HG03354 (cell line): ENCODE measurements around the gene RAD23B.
"Not testable (repeated sequence)": the region's sequence is repeated elsewhere in the genome, so short reads cannot be mapped to it uniquely, and the experiment has no call there.

ENCODE experiments used
- ATAC-seq: cut with Tn5 transposase; IDR thresholded peaks from one replicate; pipeline ENCODE4 v1.9.1; 2021; ENCODE audit warnings: mild to moderate bottlenecking; ENCODE audit not compliant: unreplicated experiment, poor library complexity, severe bottlenecking

RAD23B gene

DNA sequence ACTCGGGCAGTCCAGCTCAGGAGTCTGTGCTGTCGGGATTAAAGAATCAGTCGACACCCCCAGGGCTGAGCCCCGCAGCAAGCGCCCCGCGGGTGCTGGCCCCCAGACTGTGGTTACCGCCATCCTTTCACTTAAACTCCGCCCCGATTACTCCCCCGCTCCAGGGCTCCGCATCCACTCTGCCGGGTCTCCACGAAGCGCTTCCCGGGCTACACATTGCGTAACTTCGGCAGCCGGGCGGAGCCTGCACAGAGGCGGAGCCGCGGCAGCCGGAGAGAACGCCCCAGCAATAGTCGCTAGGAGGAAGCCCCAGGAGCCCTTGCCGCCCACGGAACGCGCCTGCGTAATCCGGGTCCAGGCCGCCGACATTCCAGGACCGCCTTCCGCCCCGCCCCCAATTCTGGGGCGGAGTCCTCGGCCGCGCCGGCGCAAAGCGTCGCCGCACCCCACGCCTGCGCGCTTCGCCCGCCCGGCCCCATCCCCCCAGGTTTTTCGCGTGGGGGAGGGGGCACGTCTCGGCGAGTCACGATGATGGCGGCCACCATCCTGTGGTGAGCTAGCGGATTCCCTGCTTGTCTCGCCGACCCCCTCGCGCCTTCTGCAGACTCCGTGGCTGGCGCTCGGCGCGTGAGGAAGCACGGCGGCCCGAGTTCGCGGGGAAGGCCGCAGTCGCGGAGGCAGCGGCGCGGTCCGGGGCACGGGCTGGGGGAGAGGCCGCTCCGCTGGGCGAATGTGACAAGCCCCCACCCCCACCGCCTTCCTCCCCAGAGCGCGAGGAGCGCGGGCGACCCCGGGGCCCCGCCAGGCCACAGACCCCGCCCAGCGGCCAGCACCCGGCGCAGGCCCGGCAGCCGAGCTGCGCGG, at the start of gene RAD23B:
Gene RAD23B (plus strand): TSS at position 521 of the 864 bp plus-strand sequence. CDS start 351 bp downstream, outside the sequence.
- ATAC-seq, result peak; percentile 86

DNA sequence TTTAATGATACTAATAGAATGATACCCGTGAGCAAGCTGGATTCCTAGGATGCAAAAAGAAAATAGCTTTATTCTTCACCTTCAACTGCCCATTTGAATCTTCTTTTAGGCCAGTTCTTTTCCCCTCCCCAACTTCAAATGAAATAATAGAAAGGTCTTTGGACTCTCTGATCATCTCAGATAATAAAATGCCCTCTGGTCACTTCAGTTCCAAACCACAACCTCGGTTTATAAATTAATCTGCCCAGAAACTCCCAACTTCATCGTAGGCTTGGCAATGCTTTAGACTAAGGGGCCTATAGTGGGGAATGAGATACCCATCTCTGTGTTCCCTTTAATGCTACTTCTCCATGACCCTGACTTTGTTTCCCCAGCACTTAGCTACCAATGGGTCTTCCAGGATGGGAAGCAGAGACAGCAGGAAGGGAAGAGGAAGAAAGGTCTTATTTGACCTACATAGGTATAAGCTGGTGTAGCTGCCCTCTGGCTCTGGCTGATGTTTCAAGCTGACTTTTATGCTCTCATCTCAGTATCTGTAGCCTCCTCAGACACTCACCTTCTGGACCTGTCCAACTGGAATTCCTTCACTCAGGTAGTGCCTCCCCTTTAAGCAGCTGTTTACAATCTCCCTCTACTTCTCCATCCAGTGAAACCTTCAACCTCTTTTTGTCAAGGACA, 47.2 kb upstream of the RAD23B start:
- ATAC-seq, result no peak

DNA sequence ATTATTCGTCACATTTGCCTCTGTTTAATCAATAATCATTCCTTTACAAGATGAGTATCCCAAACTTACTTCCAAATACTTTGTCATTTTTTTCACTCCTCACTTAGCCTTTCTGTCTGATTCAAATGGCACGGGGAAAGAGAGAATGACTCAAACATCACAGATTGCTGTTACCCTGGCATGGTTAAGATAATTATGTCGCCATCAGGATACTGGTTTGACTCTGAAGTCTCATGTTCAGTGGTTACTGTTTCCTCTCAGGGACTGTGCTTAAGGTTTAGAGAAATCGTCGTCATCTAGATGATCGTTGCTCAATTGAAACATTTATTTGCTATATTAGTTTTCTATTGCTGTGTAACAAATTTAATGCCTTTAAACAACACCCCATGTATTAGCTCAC, 45.2 kb upstream of the RAD23B start:
- no peak for ATAC-seq

DNA sequence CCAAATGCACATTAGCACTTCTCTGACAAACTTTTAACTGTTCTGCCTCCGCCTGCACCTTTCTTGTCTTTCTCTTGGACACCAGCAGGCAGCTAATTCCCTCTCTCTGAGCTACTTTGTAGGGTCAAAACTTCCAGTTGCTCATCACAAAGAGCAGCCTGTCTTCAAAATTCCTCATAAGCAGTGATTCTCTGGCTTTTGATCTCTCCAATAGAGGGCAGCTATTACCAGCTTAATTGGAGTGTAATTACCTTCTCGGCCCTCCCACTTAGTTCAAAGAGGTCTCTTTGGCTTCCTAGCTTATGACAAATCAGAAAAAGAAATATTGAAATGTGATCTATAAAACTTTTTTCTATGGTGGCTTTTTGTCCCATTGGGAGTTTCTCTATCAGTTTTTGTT, 43.6 kb upstream of the RAD23B start:
- no peak for ATAC-seq

DNA sequence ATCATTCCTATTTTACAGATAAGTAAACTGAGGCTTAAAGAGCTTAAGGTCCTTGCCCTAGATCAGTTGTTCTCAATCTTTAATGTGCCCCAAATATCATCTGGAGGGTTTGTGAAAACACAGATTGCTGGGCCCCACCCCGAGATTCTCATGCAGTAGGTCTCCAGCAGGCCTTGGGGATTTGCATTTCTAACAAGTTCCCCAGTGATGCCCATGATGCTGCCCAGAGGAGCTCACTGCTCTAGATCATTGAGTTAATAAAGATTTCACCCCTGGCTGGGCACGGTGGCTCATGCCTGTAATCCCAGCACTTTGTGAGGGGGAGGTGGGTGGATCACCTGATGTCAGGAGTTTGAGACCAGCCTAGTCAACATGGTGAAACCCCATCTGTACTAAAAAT, 42.8 kb upstream of the RAD23B start:
- ATAC-seq, result no peak

DNA sequence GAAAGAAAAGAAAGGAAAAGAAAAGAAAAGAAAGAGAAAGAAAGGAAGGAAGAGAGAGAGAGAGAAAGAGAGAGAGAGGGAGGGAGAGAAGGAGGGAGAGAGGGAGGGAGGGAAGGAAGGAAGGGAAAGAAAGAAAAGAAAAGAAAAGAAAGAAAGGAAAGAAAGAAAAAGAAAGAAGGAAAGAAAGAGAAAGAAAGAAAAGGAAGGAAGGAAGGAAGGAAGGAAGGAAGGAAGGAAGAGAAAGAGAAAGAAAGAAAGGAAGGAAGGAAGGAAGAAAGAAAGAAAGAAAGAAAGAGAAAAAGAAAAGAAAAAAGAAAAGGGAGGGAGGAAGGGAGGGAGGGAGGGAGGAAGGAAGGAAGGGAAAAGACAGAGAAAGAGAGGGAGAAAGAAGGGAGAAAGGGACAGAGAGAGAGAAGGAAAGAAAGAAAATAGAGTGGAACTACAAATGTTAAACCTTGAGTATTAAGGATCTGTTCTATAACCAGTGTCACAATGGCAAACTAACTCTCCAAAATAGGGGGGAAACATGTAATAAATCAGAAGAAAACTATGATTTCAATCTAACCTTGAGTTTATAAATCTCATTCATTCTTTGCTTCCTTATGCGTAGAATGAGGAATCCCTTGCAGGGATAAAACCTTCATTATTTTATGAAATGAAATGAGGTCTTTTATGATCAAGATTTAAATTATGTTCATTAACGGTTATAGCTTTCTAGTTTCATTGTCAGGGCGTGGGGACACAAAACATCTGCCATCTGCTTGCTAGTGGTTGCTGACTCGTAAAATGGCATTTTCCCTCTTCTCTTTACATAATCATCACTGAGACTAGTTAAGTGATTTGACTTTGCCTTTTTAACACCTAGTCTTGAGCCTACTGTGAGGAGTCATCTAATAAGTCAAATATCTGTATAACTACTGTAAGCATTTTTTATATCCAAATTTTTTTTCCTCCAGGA, 40.7 kb upstream of the RAD23B start:
- peak; percentile 47 for ATAC-seq

DNA sequence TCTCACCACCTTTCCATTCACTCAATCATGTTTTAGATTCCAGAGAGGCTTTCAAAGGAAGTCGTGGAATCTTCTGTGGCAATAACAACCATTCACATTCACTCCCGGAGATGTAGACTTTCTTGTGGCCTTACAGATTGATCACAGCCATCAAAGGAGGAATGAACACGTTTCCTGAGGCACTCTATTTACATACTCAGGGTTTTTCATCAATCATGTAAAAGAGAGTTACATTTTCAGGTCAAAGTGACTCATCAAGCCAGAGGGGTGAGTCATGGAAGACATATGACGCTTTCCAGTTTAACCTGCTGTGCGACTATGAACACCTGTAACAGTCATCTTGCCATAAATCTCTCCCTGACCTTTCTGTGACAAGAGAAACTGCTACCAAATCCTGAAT, 39.3 kb upstream of the RAD23B start:
- peak; percentile 86 for ATAC-seq

DNA sequence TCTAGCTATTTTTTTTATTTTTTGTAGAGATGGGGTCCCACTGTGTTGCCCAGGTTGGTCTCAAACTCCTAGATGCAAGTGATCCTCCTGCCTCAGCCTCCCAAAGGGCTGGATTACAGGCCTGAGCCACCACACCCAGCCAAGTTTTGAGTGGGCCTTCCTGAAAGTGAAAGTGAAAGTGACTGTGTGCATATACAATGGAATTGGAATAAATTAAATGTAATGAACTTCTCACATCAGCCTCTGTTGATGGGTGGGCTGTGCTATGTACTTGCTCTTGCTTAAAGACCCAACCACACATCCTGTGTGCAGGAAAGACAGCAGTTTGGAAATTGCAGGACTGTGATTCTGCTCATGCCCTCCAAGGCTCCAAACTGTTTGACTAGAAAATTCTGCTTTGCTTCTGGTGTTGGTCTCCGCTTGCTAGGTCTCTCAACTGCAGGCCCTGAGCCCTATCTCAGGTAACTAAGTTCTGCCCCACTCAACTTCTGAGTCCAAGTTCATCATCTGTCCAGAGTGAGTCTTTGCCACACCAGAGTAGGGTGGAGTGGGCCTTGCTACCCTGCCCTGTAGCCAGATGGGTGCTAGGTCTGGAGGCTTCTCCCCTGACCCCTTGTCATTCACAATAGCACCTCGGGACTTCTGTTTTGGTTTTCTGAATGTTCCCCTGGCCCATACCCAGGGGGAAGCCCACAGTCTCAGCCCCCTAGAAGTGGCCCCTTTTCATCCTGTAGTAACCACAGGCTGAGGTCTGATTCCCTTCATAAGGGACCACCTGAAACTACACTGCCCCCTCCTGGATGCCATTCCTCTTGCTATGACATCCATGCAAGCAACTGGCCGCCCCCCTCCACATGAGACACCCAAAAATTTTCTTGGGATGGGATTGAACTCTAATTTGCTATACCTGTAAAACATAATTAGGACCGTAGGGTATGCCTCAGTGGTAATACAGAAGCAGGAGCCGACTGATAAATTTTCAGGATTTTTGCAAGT, 36.5 kb upstream of the RAD23B start:
- ATAC-seq, result no peak

DNA sequence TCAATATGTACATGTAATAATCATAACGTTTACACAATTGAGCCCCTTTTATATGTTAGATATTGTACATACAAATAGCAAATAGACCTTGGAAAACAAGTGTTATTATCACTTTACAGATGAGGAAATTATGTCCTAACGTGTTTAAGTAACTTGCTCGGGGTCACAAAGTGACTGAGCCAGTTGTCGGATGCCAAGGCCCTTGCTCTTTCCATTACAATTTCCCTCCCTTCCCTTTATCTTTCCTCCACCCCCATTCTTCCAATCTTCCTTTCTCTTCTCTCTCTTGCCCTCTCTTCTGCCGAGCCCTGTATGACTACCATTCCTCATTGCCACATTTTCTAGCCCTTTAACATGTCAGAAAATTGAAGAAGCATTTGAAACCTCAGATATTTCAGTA, 34.4 kb upstream of the RAD23B start:
- ATAC-seq, result no peak

DNA sequence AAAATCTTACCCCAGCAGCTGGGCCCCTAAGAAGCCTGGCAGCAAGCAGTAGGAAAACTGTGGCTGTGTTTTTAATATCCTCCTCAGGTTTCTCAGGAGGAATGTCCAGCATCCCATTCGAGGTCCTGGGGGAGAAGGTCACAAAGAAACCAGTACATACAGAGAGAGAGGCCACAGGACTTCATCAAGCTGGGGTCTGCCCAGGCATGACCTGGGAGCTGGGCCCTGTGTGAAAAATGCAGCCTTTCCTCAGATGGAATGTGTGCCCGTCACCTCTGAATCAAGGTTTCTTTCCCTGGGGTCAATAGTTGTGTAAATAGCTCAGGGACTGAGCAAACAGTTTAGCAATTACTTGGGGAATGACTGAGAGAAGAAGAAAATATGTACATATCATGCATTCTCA, 33.9 kb upstream of the RAD23B start:
- no peak for ATAC-seq

DNA sequence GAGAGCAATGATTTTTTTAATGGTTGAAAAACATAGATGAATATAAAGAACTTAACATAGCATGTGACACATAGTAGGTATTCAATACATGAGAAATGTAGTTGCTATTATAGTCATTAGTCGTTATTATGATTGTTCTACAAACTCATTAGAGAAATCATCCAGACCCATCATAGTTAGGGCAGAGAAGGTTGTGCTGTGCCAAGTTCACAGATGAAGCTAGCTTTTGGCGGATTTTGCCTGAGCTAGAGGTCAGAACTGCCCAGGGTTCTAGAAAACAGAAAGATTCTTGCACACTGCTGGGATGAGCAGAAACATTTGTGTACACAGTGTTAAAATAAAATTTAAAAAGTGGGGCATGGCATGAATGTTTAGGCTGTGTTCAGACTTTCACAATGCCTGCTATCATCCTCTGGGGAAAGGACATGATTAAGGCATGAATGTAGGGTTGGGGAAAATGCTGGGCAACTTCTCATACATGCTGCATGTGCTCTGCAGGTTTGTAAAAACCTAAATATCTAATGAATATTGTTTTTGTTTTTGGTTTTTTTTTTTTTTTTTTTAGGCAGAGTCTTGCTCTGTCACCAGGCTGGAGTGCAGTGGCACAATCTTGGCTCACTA, 33.3 kb upstream of the RAD23B start:
- ATAC-seq, result no peak

DNA sequence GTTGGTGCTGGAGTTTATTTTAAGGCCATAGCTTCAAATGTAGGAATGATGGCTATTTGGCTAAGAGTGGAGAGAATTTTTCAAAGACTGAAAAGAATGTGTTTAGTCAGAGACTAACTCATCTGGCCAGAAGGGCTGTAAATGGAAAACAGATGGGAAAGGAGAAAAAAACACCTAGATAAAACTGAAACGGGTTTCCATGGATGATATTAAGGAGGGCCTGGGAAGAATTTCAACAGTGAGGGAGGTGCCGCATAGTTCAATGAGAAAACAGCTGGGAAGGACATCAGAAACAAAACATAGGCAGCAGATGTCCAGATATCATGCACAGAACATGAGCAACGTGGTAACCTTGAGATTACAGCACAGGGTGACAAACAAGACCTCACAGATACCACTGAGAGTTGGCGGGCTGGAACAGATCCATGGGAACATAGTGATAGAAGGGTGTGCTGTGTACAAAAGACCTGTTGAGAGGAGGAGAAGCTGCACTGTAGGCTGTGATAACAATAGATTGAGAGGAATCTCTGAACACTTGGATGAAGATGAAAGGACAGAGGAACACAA, 31.2 kb upstream of the RAD23B start:
- no peak for ATAC-seq

DNA sequence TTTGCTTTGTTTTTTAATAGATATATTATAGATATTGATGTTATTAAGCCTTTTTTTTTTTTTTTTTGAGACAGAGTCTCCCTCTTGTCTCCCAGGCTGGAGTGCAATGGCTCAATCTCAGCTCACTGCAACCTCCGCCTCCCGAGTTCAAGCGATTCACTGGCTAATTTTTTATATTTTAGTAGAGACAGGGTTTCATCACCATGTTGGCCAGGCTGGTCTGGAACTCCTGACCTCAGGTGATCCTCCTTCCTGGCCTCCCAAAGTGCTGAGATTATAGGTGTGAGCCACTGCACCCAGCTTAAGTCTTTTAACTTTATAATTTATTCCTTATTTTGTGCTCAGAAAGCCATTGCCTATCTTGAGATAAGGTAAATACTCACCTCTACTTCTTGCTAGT, 24.2 kb upstream of the RAD23B start:
- ATAC-seq, result no peak

DNA sequence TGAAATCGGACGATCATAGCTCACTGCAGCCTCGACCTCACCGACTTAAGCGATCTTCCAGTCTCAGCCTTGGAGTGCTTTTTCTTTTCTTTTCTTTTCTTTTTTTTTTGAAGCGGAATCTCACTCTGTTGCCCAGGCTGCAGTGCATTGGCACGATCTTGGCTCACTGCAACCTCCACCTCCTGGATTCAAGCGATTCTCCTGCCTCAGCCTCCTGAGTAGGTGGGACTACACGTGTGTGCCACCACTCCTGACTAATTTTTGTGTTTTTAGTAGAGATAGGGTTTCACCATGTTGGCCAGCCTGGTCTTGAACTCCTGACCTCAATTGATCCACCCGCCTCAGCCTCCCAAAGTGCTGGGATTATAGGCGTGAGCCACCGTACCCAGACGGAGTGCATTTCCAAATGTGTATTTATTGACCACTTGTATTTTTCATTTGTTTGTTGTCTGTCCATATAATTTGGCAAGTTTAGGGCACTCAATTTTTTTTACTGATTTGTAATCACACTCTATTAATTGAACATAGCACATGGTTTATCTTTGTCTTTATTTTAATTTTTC, 23.2 kb upstream of the RAD23B start:
- not testable (repeated sequence) for ATAC-seq

DNA sequence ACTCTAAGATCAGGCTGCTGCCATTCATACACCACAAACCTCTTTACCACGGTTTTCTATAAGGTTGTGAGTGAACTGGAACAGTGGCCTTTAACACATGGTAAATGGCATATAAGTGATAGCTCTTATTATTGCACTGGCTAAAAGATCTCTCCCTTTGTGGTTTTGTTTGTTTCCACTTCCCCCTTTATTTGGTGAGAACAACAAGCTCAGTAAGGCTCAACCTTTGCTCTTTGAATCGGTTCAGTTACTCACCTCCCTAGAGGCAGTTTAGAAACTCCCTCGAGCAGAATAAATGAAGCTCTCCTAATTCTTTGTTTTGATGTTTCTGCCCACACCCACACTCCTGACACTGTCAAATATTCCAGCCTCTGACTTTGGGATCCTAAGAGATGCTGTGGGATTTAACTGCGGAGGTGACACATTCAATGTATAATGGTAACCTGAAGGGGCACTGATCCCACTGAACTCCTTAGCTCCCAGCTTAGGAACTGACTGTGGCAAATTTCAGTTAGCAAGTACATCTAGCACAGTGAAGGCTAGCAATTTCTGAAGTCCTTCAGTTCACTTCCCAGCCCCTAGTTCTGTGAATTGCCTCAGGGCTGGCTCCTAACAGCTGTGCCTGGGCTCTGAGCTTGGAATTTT, 22.5 kb upstream of the RAD23B start:
- ATAC-seq, result peak; percentile 99

DNA sequence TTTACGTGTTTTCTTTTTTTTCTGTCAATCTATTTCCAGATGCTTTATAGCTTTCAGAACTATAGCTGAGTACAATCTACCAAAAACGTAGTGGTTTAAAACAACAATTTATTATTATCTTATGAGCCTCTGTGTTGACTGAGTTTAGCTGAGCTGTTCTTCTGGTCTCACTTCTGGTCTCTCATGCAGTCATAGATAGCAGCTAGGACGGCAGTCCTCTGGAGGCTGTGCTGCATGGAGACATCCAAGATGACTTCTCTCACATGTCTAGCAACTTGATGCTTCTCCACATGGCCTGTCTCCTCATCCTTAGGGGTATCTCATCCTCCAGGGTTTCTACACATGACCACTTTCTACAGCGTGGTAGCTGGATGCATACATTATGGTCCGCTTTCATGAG, 22.0 kb upstream of the RAD23B start:
- ATAC-seq, result peak; percentile 31

DNA sequence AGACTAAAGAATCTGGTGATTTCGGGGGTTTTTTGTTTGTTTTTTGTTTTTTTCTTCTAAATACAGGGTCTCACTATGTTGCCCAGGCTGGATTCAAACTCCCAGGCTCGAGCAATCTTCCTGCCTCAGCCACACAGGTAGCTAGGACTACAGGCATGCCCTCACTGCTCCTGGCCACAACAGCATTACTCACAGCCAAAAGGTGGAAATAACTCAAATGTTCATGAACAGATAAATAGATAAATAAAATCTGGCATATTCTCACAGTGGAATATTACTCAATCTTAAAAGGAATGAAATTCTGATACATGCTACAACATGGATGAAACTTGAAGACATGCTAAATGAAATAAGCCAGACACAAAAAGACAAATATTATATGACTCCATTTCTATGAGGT, 19.8 kb upstream of the RAD23B start:
- ATAC-seq, result no peak
